Keratinocyte (primary cell): Measurements from ENCODE around the gene ANGPTL2. TPM values are rescaled to one million over a fixed set of nuclear protein-coding genes. Genes with fewer than 3 reads are reported as not detected.

Experiments used
- DNase-seq: peaks from one replicate; pipeline ENCODE4 v3.0.0-alpha.2; 2011; ENCODE audit warnings: low read depth, missing footprints, low spot score
- FAIRE-seq: peaks from 2 replicates; lab custom pipeline; 2011; peaks lifted over from hg19 to GRCh38; lab: Jason Lieb, UNC
- H2AFZ ChIP-seq: 2 replicates; pipeline ENCODE4 v1.6.0; 2012; ENCODE audit warnings: low read length, control low read depth, inconsistent platforms; ENCODE audit not compliant: control insufficient read depth
- H3K27ac ChIP-seq: 2 replicates; pipeline ENCODE4 v1.5.1; 2011; ENCODE audit warnings: low read length; ENCODE audit not compliant: control insufficient read depth, insufficient read depth
- H3K27me3 ChIP-seq: 3 replicates; pipeline ENCODE4 v1.6.0; 2011; ENCODE audit warnings: low read length; ENCODE audit not compliant: control insufficient read depth, insufficient read depth; ENCODE audit errors: extremely low read depth
- H3K36me3 ChIP-seq, 2 experiments: 2 replicates in 1 of 2; 3 replicates in 1 of 2; pipeline ENCODE4 v1.5.1; 2011; ENCODE audit warnings: low read length in 2 of 2, mild to moderate bottlenecking in 1 of 2; ENCODE audit not compliant: control insufficient read depth in 2 of 2, insufficient read depth in 2 of 2; ENCODE audit errors: extremely low read depth in 1 of 2
- H3K4me1 ChIP-seq: 3 replicates; pipeline ENCODE4 v1.5.1; 2011; ENCODE audit warnings: low read length; ENCODE audit not compliant: control insufficient read depth, insufficient read depth; ENCODE audit errors: extremely low read depth
- H3K4me2 ChIP-seq: 3 replicates; pipeline ENCODE4 v1.6.0; 2011; ENCODE audit warnings: low read depth, low read length; ENCODE audit not compliant: control insufficient read depth, insufficient read depth; ENCODE audit errors: extremely low read depth
- H3K4me3 ChIP-seq, 3 experiments: fragments of 200-600 bp in 1 of 3; sonication (generic) in 1 of 3; 2 replicates in 2 of 3; 3 replicates in 1 of 3; pipeline ENCODE4 v1.5.1; 2011 to 2016; ENCODE audit warnings: low read length in 3 of 3, mild to moderate bottlenecking in 3 of 3, control low read depth in 2 of 3, inconsistent platforms in 1 of 3, low read depth in 1 of 3, mixed read lengths in 1 of 3, mixed run types in 1 of 3, moderate library complexity in 1 of 3; ENCODE audit not compliant: control insufficient read depth in 2 of 3, insufficient read depth in 2 of 3; ENCODE audit errors: extremely low read depth in 1 of 3
- H3K79me2 ChIP-seq: 2 replicates; pipeline ENCODE4 v1.6.0; 2012; ENCODE audit warnings: low read length; ENCODE audit not compliant: control insufficient read depth, insufficient read depth
- H3K9ac ChIP-seq: 3 replicates; pipeline ENCODE4 v1.6.0; 2011; ENCODE audit warnings: low read length; ENCODE audit not compliant: control insufficient read depth, insufficient read depth; ENCODE audit errors: extremely low read depth
- H3K9me1 ChIP-seq: 3 replicates; pipeline ENCODE4 v1.6.0; 2011; ENCODE audit warnings: low read length; ENCODE audit not compliant: control insufficient read depth, insufficient read depth; ENCODE audit errors: extremely low read depth
- H3K9me3 ChIP-seq: 2 replicates; pipeline ENCODE4 v1.5.1; 2012; ENCODE audit warnings: low read depth, low read length; ENCODE audit not compliant: control insufficient read depth
- H4K20me1 ChIP-seq: 3 replicates; pipeline ENCODE4 v1.6.0; 2011; ENCODE audit warnings: low read length; ENCODE audit not compliant: control insufficient read depth, insufficient read depth; ENCODE audit errors: extremely low read depth
- EZH2 ChIP-seq: IDR thresholded peaks from one replicate; pipeline ENCODE4 v1.6.1; 2012; ENCODE audit warnings: inconsistent platforms, mild to moderate bottlenecking, low read length, moderate library complexity
- dilution Hi-C: fragments of 300-500 bp; cut with MboI; formaldehyde crosslinking; loops from one replicate; pipeline ENCODE4 v1.7.0; 2020; ENCODE audit warnings: low sequenced_read_pairs; ENCODE audit not compliant: extremely low pct_ligation_motif_present
- polyA plus RNA-seq, 5 experiments: library from polyadenylated mRNA; depleted of rRNA in 3 of 5; stranded (reverse) in 3 of 5; stranded (forward) in 1 of 5; unstranded in 1 of 5; fragments of >200 nt; gene quantifications; 1 replicate in 1 of 5; 2 replicates in 3 of 5; 3 replicates in 1 of 5; pipeline versions ENCODE4 v1.2.1 to v1.2.3, GENCODE V29; 2011 to 2012; ENCODE audit warnings: missing spikeins in 2 of 5, low read depth in 1 of 5, low replicate concordance in 1 of 5
- TF ChIP-seq, protein P1 (sequence below), 3 experiments: IDR thresholded peaks in 1 of 3; conservative IDR thresholded peaks in 1 of 3; optimal IDR thresholded peaks in 1 of 3; 2 replicates in 2 of 3; 3 replicates in 1 of 3; pipeline versions ENCODE3 to v1.5.1; 2011; ENCODE audit warnings: low read length in 3 of 3, mild to moderate bottlenecking in 3 of 3, moderate library complexity in 2 of 3, control low read depth in 1 of 3, inconsistent platforms in 1 of 3; ENCODE audit not compliant: insufficient read depth in 2 of 3; ENCODE audit errors: extremely low read depth in 1 of 3

Gene ANGPTL2
- polyA plus RNA-seq, 1 donor (not counting 4 experiments of a cell fraction or from before 2014, with no cell fraction given) = 0.18 TPM

DNA sequence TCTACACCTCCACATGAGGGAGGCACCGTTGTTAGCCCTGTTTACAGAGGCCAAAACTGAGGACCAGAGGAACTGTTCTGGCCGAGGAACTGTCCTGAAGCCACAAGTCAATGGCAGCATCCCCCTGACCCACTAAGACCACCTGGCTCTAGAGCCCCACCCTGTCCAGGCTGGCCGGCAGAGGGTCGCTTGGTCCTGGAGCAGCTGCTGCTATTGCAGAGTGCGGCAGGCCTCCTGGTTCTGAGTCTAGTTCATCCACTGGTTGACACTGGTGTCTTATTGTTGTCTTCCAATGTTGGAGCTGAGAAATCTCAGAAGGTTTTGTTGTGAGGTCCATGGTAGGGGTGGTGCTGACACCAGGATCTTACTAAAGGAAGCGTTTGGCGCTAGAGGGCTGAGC is 26.6 kb upstream of the ANGPTL2 start:
- dilution Hi-C loops = no loop called here
- H3K9me3 ChIP-seq = no peaks in the 10 kb centered on the region
- no peak overlapping the region for H3K4me2 ChIP-seq
- no peaks in the 10 kb centered on the region for H3K4me1 ChIP-seq
- no peak overlapping the region for H3K4me3 ChIP-seq
- H4K20me1 ChIP-seq = no peaks in the 10 kb centered on the region
- peaks cover 2% of the 10 kb centered on the region for H3K27me3 ChIP-seq
- no peaks in the 10 kb centered on the region for H3K9me1 ChIP-seq
- H3K27ac ChIP-seq = no peak overlapping the region
- no peak overlapping the region for H3K9ac ChIP-seq
- no peak for TF ChIP-seq EZH2
- TF ChIP-seq, protein P1, sequence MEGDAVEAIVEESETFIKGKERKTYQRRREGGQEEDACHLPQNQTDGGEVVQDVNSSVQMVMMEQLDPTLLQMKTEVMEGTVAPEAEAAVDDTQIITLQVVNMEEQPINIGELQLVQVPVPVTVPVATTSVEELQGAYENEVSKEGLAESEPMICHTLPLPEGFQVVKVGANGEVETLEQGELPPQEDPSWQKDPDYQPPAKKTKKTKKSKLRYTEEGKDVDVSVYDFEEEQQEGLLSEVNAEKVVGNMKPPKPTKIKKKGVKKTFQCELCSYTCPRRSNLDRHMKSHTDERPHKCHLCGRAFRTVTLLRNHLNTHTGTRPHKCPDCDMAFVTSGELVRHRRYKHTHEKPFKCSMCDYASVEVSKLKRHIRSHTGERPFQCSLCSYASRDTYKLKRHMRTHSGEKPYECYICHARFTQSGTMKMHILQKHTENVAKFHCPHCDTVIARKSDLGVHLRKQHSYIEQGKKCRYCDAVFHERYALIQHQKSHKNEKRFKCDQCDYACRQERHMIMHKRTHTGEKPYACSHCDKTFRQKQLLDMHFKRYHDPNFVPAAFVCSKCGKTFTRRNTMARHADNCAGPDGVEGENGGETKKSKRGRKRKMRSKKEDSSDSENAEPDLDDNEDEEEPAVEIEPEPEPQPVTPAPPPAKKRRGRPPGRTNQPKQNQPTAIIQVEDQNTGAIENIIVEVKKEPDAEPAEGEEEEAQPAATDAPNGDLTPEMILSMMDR (optimal IDR thresholded peaks at IDR 0.05 in 1 of 3, IDR thresholded peaks at IDR 0.05 in 1 of 3, conservative IDR thresholded peaks at IDR 0.05 in 1 of 3; ENCODE audit: extremely low read depth in 1 of 3, insufficient read depth in 2 of 3, low read length in 3 of 3) = no peak
- no peaks in the 10 kb centered on the region for H3K36me3 ChIP-seq
- FAIRE-seq (no peak), DNase-seq (no peak)
- H2AFZ ChIP-seq = no peak overlapping the region
- no peaks in the 10 kb centered on the region for H3K79me2 ChIP-seq

DNA sequence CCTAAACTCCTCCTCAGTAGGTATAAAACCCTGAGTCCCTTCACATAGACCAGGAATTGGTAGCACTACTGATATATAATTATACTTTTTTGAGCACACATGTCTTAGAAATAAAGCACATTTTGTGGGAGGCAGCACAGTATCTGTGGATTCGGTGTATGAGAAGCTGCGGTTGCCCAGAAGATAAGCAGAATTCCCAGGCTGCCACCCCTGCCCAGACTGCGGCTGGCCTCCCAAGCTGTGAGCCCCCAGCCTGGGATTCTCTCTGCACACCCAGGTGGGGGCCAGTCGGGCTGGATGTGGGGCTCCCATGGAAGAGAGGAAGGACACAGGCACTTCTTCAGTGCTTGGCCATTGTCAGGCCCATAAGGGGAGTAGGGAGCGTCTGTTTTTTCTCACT is 25.6 kb upstream of the ANGPTL2 start:
- Histone ChIP-seq H4K20me1 (no peaks in the 10 kb centered on the region), H3K9me3 (no peaks in the 10 kb centered on the region), H3K27ac (no peak overlapping the region), H3K4me3 (no peak overlapping the region), H2AFZ (no peak overlapping the region), H3K9me1 (no peaks in the 10 kb centered on the region), H3K4me2 (no peak overlapping the region), H3K4me1 (no peaks in the 10 kb centered on the region), H3K79me2 (no peaks in the 10 kb centered on the region), H3K27me3 (peaks cover 2% of the 10 kb centered on the region), H3K36me3 (no peaks in the 10 kb centered on the region), H3K9ac (no peak overlapping the region)
- FAIRE-seq = no peak
- dilution Hi-C loops = no loop called here
- no peak for DNase-seq
- TF ChIP-seq, protein P1 (optimal IDR thresholded peaks at IDR 0.05 in 1 of 3, IDR thresholded peaks at IDR 0.05 in 1 of 3, conservative IDR thresholded peaks at IDR 0.05 in 1 of 3; ENCODE audit: extremely low read depth in 1 of 3, insufficient read depth in 2 of 3, low read length in 3 of 3) = no peak
- no peak for TF ChIP-seq EZH2
